Stimulated activated CD8-positive, alpha-beta memory T cell treated with anti-CD3 and anti-CD28 coated beads, Interleukin-2, amount 100 ng/mL, for 1 hour (primary cell): ENCODE results near the gene FAM98B.

Experiments used
- DNase-seq, 2 donors: peaks; one replicate each; pipeline ENCODE4 v3.0.0-alpha.2; 2020; ENCODE audit warnings: low read depth in 2 of 2

FAM98B gene

DNA sequence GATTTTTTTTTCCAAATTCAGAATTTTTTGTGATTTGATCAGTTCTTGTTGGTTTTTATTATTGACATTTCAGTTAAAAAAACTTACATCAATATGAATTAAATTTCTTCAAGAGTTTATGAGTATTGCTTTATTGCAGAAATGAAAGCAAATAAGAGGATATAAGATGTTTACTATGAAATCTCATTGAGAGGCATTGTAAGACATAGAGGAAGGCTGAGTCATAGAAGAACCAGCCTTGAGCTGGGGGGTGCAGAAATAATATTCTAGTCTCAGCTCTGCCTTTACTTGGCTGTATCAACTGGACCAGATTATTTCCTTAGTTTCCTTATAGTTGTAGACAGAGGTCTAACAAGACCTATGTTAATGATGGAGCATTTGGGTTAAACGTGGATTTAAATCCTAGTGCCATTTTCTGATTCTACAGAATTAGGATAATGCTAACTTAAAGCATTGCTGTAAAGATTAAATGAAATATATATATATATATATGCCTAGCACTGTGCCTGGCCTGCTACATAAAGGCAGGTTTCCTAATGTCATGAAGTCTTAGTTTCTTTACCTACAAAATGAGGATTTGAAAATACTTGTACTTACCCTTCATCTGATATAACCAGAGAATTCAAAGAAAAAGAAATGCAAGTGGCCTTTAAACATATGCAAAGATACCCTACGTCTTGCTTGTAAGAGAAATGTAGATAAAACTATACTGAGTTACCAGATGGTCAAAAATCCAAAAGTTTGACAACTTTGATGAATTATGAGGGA is 7.3 kb downstream of the FAM98B start:
- DNase-seq = no peak

DNA sequence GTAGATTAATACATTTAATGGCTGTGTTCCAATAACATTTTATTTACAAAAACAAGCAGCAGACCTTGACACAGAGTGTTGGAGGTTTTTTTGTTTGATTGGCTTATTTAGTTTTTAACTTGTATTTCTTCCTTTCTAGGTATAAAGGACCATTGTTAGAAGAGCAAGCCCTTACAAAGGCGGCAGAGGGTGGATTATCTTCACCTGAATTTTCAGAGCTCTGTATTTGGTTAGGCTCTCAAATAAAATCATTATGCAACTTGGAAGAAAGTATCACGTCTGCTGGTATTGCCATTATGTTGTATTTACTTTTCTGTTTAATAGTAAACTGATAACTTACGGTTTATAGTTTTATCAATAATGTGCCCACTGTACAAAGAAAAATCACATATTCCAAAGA is 10.0 kb downstream of the FAM98B start:
- DNase-seq = no peak

DNA sequence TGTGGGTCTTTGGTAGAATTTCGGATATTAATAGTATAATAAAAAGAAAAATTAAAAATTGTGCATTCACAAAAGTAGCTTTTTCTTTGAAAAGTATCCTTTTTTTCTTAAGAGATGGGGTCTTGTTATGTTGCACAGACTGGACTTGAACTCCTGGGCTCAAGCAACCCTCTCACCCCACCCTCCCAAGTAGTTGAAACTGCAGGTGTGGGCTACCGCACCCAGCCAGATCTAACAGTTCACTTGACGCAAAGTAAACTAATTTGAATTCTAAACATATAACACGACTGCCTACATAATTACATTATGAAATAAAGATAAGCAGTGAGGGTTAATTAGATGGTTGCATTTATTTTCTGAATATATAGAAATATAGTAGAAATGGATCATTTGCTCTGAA is 10.7 kb downstream of the FAM98B start:
- DNase-seq = no peak

DNA sequence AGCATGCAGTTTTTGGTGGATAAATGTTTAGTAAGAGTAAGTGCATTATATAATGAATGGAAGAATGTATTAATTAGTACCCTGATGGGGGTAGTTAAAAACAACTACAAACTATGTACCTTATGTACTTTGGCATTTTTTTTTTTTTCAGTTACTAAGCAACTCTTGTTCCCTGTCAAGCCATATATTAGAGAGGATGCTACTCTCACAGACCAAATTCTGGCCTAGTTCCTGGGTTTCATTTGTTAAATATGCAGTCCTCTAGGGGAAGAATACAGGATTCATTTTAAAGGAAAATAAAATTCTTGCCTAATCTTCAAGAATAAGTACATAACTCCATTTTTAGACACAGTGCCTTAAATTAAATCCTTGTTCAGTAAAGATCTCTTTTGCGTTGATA is 16.9 kb downstream of the FAM98B start:
- DNase-seq = no peak

DNA sequence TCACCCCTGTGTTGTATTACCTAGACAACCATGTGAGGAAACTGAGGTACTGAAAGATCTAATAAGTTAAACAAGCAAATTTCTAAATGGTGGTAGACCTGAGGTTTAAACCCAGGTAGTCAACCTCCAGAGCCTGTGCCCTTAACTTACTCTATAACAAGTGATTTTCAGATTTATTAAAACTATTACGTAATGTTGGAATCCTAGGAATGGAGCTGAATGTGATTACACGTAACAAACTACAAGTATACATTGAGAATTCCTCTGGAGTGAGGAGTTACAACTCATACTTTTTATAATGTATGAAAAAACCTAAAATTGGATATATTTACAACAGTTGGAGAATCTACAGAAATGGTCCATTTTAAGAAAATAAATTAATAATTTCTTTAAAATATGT is 18.0 kb downstream of the FAM98B start:
- no peak for DNase-seq

DNA sequence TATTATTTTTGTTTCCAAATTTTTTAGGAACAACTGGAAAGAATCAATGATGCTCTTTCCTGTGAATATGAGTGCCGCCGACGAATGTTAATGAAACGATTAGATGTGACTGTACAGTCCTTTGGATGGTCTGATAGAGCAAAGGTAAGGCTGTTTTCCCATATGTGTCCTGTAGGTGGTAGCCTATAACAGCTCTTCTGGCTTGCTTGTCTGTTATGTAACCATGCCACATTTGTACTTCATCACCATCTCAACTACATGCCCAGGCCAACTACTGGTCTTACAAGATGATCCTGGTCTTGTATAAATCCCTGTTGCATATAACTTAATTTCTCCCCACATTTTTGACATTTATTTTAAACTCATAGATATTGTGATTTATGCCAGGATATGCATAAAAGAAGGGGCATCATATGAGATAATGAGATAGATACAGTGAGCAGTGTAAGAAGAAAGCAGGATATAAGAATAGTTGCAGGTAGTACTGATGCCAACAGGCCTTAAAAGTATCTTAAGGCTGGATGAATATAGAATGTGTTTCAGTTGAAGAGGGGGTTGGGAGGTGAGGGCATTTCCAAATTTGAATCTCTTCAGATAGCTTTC is 20.3 kb downstream of the FAM98B start:
- DNase-seq = no peak

DNA sequence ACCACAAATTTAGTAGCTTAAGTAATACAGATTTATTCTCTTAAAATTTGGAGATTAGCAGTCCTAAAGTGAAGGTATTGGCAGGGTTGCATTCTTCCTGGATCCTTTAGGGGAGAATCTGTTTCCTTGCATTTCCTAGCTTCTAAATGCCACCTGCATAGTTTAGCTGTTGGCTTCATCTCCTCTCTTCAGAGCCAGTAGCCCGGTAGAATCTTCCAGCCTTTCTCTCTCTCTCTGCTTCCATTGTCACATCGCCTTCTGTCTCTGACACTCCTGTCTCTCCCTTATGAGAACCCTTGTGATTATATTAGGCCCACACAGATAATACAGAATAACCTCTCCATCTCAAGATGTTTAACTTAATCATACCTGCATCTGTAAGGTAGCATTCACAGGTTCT is 21.4 kb downstream of the FAM98B start:
- no peak for DNase-seq

DNA sequence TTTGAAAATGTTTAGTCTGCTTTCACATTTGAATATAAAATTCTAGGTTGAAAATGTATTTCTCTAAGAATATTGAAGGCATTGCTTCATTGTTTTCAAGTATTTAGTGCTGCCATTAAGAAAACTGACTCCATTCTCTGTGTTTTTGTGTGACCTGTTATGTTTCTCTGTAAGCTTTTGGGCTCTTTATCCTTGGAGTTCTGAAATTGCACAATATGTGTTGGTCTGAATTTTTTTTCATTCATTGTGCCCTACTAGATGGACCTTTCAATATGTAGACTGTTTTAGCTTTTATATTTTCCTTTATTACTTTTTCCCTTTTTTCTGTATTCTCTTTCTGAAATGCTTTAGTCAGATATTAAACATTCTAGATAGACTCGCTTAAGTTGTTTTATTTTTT is 22.2 kb downstream of the FAM98B start:
- DNase-seq = no peak

DNA sequence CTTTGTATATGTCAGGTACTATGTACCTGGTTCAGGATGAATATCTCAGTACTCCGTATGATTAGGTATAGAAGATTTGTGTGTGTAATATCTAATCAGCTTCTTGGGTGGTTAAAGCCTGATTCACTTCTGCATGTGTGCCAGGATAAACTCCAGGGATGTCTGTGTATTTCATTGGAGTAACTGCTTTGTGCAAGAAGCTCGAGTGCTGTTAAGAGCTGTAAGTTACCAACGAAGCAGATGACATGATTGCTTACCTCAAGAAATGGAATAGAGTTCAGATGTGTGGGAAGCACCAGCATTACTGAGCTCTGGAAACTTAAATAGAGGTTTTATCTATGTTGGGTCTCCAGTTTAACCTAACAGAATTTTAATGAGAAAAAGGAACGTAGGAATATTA is 23.7 kb downstream of the FAM98B start:
- no peak for DNase-seq

DNA sequence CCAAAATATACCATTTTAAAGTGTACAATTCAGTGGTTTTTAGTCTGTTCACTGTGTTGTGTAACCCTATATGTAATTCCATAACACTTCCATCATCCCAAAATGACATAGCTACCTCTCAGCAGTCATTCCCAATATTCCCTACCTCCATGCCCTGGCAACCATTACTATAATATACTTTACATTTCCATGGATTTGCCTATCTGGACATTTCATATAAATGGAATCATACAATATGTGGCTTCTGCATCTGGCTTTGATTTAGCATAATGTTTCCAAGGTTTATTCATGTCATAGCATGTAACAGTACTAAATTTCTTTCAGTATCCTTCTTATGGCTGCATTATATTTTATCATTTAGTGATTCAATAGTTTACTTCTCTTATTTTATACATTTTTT is 25.3 kb downstream of the FAM98B start:
- DNase-seq = no peak

DNA sequence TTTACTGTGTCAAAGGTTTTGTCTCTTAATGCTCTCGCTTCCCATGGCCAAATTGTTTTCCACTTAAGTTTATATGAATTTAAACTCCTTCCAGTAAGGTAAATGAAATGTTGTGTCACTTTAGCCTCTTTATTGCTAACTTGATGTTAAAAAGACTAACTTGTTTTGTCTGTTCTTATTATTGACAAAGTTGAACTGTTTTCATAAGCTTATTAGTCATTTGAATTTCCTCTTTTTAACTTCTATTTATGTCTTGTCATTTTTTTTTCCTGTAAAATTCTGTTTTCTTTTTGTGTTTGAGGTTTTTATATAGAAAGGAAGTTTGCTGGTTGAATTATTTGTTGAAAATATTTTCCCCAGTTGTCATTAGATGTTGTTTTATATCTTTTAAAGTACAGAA is 25.8 kb downstream of the FAM98B start:
- DNase-seq = no peak

DNA sequence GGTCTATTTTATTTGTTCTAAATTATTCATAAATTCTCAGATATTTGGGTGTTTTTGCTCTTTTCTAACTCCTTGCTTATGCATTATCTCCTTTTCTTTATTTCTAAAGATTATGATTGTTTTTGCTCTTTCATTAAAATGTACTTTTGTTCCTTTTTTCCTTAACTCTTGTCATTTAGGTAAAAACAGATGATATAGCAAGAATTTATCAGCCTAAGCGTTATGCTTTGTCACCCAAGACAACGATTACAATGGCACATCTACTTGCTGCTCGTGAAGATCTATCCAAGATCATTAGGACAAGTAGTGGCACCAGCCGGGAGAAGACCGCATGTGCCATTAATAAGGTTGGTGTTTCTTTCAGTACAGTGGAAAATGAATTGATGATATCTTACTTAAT is 27.2 kb downstream of the FAM98B start:
- no peak for DNase-seq

DNA sequence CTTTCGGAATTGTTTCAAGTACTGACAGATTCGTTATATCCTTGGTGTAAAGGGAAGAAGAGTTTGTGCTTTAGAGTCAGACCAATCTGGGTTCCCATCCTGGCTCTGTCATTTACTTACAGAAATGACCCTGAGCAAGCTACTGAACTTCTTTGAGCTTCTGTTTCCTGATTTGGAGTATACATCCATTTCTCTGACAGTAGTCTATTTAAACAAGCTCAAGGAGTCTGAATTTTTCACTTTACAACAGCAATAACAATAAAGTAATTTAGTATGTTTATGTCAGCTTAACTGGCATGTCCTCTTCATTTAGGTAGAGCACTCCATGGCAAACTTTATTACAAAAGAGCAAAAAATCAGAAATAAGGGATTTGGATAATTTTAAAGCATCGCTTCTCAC is 27.8 kb downstream of the FAM98B start:
- no peak for DNase-seq

DNA sequence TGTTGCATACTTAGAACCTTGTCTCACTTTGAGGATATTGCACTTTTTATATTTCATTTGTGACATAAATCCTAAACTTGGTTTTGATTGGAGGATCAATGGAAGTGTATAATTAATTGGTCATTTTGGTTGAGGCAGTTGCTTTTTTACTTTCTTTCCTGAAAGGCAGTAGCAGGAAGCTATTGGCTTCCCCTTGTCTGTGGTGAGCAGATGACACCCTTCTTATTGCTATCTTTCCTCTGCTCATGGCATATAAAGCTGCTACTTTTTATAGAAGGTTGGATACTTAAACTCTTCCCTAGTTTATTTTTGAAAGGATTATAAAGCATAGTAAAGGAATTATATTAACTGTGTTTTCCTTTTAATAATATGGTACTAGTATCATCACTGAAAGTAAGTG is 28.6 kb downstream of the FAM98B start:
- DNase-seq = no peak

DNA sequence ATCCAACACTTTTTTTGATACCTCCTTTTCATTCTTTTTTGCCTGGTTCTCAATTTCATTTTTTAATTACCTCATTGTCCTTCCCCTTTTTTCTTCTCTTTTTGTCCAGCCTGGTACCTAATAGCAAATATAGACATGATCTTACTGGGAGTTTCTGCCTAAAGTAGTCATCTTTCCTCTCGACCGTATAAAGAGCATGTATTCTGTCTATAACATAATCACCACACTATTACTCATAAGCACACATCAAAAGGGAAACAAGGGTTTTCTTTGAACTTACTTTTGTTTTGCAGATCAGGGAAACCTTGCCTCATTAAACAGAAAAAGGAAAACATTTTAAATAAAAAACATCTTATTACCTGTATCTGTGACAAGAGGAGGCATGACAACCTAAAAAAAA is 33.0 kb downstream of the FAM98B start:
- no peak for DNase-seq

DNA sequence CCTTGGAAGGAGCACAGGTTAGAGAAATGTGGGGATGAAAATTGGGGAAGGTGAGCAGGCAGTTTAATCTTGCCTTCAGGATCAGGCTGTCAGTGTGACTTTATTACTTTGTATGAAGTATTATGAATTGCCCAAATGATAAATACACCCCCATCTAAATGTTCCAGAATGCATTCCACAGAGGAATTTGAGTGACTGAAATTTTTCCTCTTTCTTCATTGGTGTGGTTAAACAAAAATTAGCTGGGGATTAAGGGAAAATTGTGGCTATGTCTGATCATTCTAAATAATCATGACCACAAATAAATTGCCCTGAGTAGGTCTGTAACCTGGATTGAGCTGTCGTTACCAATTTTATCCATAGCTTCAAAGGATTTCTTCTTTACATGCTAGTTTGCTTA is 33.5 kb downstream of the FAM98B start:
- no peak for DNase-seq

DNA sequence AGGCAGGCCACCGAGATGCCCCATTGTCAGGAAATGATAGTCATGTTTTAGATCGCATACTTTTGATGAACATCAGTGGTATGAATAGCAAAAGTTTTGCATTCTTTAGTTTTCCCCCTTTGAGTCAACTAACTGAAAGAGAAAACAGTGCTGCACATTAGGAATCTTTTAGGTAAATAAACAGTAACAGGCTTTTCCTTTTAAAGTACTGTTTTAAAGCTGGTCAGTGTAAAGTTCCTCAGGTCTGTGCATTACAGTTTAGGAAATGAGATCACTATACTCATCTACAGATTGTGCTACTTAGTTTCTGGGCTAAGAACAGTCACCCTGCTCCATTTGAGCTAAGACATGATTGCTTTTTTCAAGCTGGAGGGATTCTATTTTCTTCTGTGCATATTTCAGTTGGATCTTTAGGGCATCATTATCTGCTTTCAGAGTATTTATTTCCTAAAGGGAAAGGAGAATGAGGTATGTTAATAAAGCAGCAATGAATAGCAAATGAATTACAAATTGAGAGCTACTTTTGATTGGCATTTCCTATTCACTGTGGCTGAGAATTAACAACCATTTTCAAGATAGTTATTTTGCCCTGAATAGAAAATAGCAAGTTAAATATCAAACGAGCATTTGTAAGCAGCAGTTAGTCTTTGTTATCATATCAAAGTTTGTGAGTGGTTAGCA is 36.5 kb downstream of the FAM98B start:
- DNase-seq = no peak

DNA sequence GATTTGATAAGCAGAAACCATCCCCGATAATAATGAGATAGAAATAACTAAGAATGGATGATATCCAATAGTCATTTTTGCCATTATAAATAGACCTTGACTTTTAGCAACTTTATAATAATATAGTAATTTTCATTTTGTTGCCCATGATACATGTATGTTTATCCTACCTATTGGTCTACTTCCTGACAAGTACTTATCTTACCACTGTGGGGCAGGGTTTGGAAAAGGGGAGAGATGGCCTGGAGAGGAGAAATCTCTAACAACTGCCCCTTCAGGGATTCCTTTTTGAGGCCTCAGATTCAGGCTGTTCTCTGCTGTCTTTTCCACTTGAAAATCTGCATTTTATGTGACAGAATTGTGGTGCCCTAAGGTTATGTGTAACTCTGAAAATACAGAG is 42.2 kb downstream of the FAM98B start:
- DNase-seq = no peak

DNA sequence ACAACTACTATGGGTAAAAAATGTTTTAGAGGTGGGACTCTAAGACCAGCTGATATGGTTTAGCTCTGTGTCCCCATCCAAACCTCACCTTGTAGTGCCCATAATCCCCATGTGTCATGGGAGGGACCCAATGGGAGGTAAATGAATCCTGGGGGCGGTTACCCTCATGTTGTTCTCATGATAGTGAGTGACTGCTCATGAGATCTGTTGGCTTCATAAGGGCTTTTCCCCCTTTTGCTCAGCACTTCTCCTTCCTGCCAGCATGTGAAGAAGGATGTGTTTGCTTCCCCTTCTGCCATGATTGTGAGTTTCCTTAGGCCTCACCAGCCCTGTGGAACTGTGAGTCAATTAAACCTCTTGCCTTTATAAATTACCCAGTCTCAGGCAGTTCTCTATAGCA is 45.7 kb downstream of the FAM98B start:
- no peak for DNase-seq

DNA sequence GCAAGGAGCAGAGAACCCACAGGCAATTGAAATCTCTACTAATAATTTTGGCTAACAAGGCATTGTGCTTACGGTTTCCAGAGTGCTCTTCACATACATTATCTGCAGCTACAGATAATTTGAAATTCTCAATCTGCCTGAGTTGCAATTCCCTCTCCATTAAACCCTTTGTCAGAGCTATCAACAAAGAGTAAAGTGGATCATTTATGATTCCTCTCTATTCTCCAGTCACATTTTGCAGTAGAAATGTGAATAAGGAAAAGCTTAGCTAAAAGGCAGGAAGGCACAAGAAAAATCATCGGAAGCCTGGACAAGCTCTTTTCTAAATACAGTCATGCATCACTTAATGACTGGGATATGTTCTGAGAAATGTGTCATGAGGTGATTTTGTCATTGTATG is 49.6 kb downstream of the FAM98B start:
- no peak for DNase-seq

DNA sequence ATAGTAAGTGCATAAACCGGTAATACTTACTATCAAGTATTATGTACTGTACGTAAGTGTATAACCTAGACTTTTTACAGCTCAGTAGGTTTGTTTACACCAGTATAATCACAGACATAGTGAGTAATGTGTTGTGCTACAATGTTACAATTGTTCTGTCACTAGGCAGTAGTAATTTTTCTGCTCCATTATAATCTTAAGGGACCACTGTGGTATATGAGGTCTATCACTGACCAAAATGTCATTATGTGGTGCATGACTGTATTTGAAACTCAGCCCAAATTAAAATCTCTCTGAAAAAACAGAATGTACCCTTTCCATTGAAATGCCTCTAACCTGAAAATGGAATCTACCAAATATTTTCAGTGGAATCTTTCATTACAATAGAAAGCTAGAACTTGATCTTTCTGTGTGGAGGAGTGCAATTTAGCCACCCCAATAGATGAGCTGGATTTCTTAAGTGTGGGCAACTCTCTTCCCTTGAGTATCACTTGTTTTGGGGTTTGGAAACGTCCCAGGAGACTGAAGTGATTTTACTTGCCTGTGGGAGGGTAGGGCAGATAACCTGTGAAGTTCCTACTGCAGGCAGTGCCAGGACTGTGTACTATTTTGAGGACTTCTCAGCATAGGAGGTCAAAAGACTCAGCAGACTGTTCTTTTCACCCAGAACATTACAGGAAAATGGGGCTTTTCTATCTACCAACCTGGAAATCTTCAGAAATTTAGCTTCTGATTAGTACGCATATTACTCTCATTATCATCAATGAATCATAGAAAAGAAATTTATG is 50.9 kb downstream of the FAM98B start:
- no peak for DNase-seq

DNA sequence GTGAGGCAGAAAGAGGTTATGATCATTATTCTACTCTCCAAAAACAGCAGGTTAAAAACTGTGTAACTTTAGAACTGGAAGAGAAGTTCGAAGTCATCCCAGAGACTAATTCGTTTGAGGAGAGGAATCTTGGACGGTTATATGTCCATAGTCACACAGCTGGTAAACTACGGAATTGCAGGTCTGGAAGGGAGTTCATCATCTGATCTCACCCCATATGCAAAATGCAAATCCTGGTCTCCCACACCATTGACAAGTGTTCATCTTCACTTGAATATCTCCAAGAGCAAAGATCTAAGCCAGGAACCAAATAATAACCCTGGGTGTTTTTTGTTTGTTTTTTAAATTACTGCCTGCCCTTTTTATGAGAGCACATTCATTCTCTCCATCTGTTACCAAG is 53.1 kb downstream of the FAM98B start:
- no peak for DNase-seq

DNA sequence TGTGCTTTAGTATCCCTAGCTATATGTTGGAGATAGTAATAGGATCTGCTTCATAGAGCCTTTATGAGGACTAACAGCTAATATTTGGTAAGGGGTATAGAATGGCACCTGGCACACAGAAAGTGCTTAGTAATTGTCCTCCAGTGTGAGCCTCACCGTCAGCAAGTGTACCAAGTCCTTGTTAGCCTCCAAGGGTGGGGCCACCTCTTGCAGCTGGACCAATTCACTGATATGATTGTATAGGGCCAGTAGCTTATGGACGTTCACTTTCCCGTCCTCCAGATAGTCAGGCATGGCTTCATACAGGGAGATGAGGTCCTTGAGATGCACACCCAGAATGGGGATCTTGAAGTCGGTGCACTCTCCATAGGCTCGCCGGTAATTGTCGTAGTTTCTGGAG is 53.6 kb downstream of the FAM98B start:
- DNase-seq = no peak
